ENCODE results near the gene ANTXR1. TPM values are rescaled to one million over a fixed set of nuclear protein-coding genes. Genes with fewer than 3 reads are reported as not detected.

ANTXR1 gene
- total RNA-seq, 4 donors from 2014 or later: 63.0 to 134 (median 113) TPM

DNA sequence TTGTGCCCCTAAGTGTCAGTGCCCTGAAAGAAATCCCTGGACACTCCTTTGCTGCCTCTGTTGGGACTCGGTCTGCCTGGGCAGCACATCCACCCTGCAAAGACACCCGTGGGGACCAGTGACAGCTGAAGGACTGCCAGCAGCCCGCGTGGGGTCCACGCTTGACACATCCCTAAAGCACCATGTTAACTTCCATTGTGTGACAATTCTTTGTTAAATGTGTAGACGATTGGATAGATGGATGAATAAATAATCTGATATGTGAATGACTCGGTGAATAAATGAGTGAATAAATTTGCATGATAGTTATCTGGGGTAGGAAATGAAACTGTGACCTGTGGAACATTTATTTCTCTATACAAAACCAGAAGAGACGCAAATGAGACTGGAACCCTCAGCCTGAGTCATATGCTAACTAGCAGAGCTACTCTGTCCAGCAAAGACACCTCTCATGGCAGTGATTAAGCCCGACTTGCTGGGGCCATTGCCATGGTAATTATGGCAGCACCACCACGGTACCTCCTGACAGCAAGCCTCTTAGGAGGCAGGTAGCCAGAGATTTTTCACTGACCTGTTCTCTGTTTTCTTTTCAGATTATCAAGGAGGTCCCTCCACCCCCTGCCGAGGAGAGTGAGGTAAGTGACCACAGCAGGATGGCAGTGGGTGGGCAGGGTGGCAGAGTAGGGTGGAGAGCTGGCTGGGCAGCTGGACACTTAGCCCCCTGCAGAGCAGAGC is 156.8 kb downstream of the ANTXR1 start:
- peak overlapping the region; percentile 69 to 97 for H3K27ac ChIP-seq
- intact Hi-C loops (cut with DNase I; ENCODE audit: low total_unique reads): no loop called here

DNA sequence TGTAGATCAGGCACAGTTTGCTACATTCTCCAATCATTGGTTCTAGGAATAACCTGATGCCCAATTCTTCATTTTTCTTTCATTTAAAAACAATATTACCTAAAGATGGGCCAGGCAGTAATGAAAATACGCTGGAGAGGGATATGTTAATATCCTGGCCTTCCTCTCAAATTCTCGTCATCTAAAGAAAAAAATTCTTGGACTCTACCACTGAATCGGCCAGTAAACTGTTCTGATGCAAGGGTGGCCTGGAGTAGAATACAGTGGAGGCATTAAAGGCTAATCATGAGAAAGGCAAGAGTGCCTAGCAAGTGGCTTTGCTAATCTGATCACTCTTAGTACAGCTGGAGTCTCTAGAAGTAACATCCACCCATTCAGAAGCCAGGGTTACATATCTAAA is 157.7 kb downstream of the ANTXR1 start:
- no peak for DNase-seq
- no peak for TF ChIP-seq POLR2A (IDR thresholded peaks at IDR 0.05)
- TF ChIP-seq, protein P1, sequence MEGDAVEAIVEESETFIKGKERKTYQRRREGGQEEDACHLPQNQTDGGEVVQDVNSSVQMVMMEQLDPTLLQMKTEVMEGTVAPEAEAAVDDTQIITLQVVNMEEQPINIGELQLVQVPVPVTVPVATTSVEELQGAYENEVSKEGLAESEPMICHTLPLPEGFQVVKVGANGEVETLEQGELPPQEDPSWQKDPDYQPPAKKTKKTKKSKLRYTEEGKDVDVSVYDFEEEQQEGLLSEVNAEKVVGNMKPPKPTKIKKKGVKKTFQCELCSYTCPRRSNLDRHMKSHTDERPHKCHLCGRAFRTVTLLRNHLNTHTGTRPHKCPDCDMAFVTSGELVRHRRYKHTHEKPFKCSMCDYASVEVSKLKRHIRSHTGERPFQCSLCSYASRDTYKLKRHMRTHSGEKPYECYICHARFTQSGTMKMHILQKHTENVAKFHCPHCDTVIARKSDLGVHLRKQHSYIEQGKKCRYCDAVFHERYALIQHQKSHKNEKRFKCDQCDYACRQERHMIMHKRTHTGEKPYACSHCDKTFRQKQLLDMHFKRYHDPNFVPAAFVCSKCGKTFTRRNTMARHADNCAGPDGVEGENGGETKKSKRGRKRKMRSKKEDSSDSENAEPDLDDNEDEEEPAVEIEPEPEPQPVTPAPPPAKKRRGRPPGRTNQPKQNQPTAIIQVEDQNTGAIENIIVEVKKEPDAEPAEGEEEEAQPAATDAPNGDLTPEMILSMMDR (IDR thresholded peaks at IDR 0.05): no peak
- Histone ChIP-seq H3K27ac (peak overlapping the region; percentile 69 to 97), H3K36me3 (no peaks in the 10 kb centered on the region), H3K27me3 (no peaks in the 10 kb centered on the region), H3K9me3 (no peaks in the 10 kb centered on the region), H3K4me1 (peaks cover 5 to 10% of the 10 kb centered on the region in 2 donors), H3K4me3 (no peak overlapping the region)
- intact Hi-C loops (cut with DNase I; ENCODE audit: low total_unique reads): no loop called here

More for the DNA sequence above, 156.8 kb downstream of the ANTXR1 start:
- no peaks in the 10 kb centered on the region for H3K36me3 ChIP-seq
- no peak overlapping the region for H3K4me3 ChIP-seq
- peaks cover 5 to 10% of the 10 kb centered on the region in 2 donors for H3K4me1 ChIP-seq
- H3K27me3 ChIP-seq: no peaks in the 10 kb centered on the region
- H3K9me3 ChIP-seq: no peaks in the 10 kb centered on the region
- TF ChIP-seq, protein P1 (IDR thresholded peaks at IDR 0.05): no peak
- no peak for TF ChIP-seq POLR2A (IDR thresholded peaks at IDR 0.05)
- DNase-seq: no peak

DNA sequence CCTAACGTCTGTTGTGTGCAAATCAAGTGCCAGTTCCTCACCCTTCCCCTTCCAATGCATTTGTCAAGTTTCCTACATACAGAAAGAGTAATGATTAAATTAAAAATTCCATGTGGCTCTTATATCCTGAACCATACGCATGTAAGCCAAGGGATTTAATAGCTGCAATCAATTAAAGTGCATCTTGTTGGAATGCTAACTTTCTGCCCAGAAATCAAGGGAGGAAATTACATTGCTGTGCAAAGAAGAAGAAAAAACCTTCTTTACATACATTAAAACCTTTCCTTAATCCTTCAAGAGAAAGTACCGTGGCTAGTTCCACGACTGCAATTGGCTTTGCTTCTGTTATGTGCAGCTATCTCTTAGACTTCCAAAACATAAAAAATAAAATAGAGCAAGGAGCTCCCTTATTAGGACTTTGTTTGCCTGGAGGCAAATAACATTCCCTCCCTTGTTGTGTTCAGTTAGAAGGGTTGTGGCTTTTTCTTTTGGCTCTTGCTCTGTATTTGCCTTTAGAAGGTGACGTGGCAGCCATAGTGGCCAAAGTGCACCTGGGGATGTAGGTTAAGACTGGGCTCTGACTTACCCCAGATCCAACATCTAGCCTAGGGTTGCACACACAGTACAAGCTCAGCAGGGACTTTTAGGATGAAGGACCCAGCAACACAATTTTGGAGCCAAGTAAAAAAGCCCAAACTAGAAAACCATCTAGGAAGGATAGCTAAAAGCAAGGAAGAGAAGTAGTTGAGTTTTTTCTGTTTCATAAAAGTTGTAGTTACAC is 158.3 kb downstream of the ANTXR1 start:
- Histone ChIP-seq H3K4me3 (no peak overlapping the region), H3K36me3 (no peaks in the 10 kb centered on the region), H3K27me3 (no peaks in the 10 kb centered on the region), H3K9me3 (no peaks in the 10 kb centered on the region), H3K27ac (peak overlapping the region; percentile 69 to 97), H3K4me1 (peaks cover 5 to 10% of the 10 kb centered on the region in 2 donors)
- no peak for DNase-seq
- intact Hi-C loops (cut with DNase I; ENCODE audit: low total_unique reads): no loop called here
- TF ChIP-seq POLR2A (IDR thresholded peaks at IDR 0.05): peak in 1 of 2 donors; percentile 23
- TF ChIP-seq, protein P1 (IDR thresholded peaks at IDR 0.05): no peak

DNA sequence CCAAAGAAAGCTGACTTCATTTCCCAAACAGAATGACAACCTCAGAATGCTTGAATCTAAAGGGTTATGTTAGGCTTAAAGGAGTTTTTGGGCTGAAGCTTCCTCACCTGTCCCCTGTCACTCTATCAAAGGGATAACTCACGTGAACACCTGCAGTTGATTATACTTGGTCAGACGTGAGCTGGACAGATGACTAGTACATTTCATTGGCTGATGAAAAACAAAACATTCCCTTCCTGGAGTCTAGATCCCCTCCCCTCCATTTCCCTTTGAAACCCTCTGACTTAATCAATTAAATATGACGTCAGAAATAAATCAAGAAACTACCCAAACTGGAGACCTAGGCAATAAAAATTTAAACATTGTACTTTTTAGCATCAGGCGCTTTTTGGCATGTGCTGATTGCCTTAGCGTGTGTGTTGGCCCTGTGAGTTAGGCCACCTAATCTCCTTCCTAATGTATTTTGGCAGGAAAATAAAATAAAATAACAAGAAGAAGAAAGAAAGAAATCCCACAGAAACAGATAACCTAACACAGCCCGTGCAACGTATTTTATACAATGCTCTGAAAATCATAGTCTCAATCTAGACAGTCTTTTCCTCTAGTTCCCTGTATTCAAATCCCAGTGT is 159.0 kb downstream of the ANTXR1 start:
- no peak for TF ChIP-seq POLR2A (IDR thresholded peaks at IDR 0.05)
- TF ChIP-seq, protein P1 (IDR thresholded peaks at IDR 0.05): no peak
- no peaks in the 10 kb centered on the region for H3K36me3 ChIP-seq
- peak overlapping the region; percentile 69 to 97 for H3K27ac ChIP-seq
- no peak overlapping the region for H3K4me3 ChIP-seq
- peaks cover 5 to 10% of the 10 kb centered on the region in 2 donors for H3K4me1 ChIP-seq
- no peak for DNase-seq
- no peaks in the 10 kb centered on the region for H3K27me3 ChIP-seq
- intact Hi-C loops (cut with DNase I; ENCODE audit: low total_unique reads): no loop called here
- no peaks in the 10 kb centered on the region for H3K9me3 ChIP-seq

Data from uterus (tissue), 4 donors.